Caco-2 (cell line): ENCODE results near the gene NCMAP. TPM values are rescaled to one million over a fixed set of nuclear protein-coding genes. Genes with fewer than 3 reads are reported as not detected.

ENCODE experiments used
- BruUV-seq: library from RNA; stranded (reverse); fragments of 400-500 nt; replicated peaks from 2 replicates; lab custom pipeline; 2021; lab: Mats Ljungman, UMichigan
- CTCF ChIA-PET: fragments of 300-600 bp; sonication (Branson Sonifier 250); formaldehyde crosslinking; loops from one replicate; lab custom pipeline; 2022; ENCODE audit warnings: antibody characterized with exemption; lab: Charles Lee
- POLR2A ChIA-PET: fragments of 300-600 bp; sonication (Branson Sonifier 250); formaldehyde crosslinking; loops from one replicate; lab custom pipeline; 2022; ENCODE audit warnings: antibody characterized with exemption; lab: Charles Lee
- DNase-seq, 2 experiments: peaks; one replicate each; pipeline versions ENCODE4 v3.0.0 to v3.0.0-alpha.2; 2020 to 2022
- H3K27me3 ChIP-seq: replicated peaks from 2 replicates; pipeline ENCODE4 v1.6.0; 2011; ENCODE audit warnings: low read length; ENCODE audit not compliant: control insufficient read depth, insufficient read depth
- H3K36me3 ChIP-seq: 2 replicates; pipeline ENCODE4 v1.5.1; 2011; ENCODE audit warnings: low read length; ENCODE audit not compliant: control insufficient read depth, insufficient read depth
- H3K4me1 ChIP-seq: fragments of 250-450 bp; sonication (Bioruptor Pico); 2 replicates; pipeline ENCODE4 v1.5.1; 2020; ENCODE audit warnings: mild to moderate bottlenecking
- H3K4me3 ChIP-seq: 2 replicates; pipeline ENCODE4 v1.5.1; 2011; ENCODE audit warnings: low read depth, mild to moderate bottlenecking, control low read depth, low read length
- H3K9me3 ChIP-seq: fragments of 250-450 bp; sonication (Bioruptor Pico); 2 replicates; pipeline ENCODE4 v1.5.1; 2020; ENCODE audit warnings: mild to moderate bottlenecking, moderate library complexity
- H3K27ac Mint-ChIP-seq: one replicate; pipeline ENCODE4 v1.8.0; 2022; ENCODE audit warnings: mixed read lengths; ENCODE audit not compliant: unreplicated experiment
- H3K27me3 Mint-ChIP-seq: one replicate; pipeline ENCODE4 v1.8.0; 2022; ENCODE audit warnings: mixed read lengths; ENCODE audit not compliant: insufficient read depth, unreplicated experiment
- H3K36me3 Mint-ChIP-seq: one replicate; pipeline ENCODE4 v1.8.0; 2022; ENCODE audit warnings: mild to moderate bottlenecking, mixed read lengths; ENCODE audit not compliant: insufficient read depth, unreplicated experiment
- H3K4me1 Mint-ChIP-seq: one replicate; pipeline ENCODE4 v1.8.0; 2022; ENCODE audit warnings: low read depth, mixed read lengths; ENCODE audit not compliant: unreplicated experiment
- H3K4me3 Mint-ChIP-seq: one replicate; pipeline ENCODE4 v1.8.0; 2022; ENCODE audit warnings: mild to moderate bottlenecking, moderate library complexity, mixed read lengths; ENCODE audit not compliant: unreplicated experiment
- H3K9me3 Mint-ChIP-seq: one replicate; pipeline ENCODE4 v1.8.0; 2022; ENCODE audit warnings: mixed read lengths; ENCODE audit not compliant: unreplicated experiment
- intact Hi-C: fragments of 100-400 bp; cut with micrococcal nuclease; formaldehyde crosslinking; loops from one replicate; pipeline ENCODE4 v1.10.0; 2022; ENCODE audit not compliant: unreplicated experiment
- total RNA-seq: library from RNA; stranded (reverse); gene quantifications from 2 replicates; pipeline ENCODE4 v1.2.3, GENCODE V29; 2022
- TF ChIP-seq, protein P1 (sequence below), 2 experiments: fragments of 200-600 bp in 1 of 2; IDR thresholded peaks; 1 replicate in 1 of 2; 2 replicates in 1 of 2; pipeline versions ENCODE4 v1.5.1 to v1.8.0; 2011 to 2022; ENCODE audit warnings: antibody characterized with exemption in 1 of 2, control low read depth in 1 of 2, inconsistent platforms in 1 of 2, low read depth in 1 of 2, low read length in 1 of 2, mild to moderate bottlenecking in 1 of 2, moderate library complexity in 1 of 2; ENCODE audit not compliant: insufficient read depth in 1 of 2, severe bottlenecking in 1 of 2, unreplicated experiment in 1 of 2

NCMAP gene
- total RNA-seq, 1 experiment from 2014 or later: 0.43 TPM

DNA sequence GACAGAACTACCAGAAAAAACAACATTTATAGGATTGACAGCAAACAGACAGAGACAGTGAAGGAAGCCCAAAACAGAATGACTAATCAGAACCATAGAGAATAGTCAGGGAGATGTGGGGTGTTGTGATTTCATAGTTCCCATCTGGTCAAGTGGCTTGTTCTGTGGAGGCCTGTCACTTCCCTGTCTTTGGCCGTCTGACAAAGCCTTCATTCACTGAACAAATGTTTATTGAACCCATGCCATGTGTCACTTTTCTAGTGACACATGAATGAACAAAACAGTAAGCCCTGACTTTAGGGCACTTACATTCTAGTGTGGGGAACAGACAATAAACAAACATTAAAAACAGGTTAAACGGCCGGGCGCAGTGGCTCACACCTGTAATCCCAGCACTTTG is 84.0 kb downstream of the NCMAP start:
- BruUV-seq: no TSS peak
- H3K27ac Mint-ChIP-seq: no peak overlapping the region
- intact Hi-C loops: loop anchor here (5.0 to 10.0 kb wide), 2 partner anchors 85 to 443 kb away; partner anchors contain the start of gene NCMAP
- no peaks in the 10 kb centered on the region for H3K36me3 ChIP-seq
- H3K27me3 ChIP-seq: no peaks in the 10 kb centered on the region
- H3K4me3 Mint-ChIP-seq: no peak overlapping the region
- peaks cover 15% of the 10 kb centered on the region for H3K4me1 Mint-ChIP-seq
- ChIA-PET CTCF (interaction anchor here (0.6 kb wide), 2 partner anchors 65 to 497 kb away, joined by 3 read pairs; partner anchors contain the start of gene IL22RA1), POLR2A (interaction anchor here (0.6 kb wide), 2 partner anchors 41 to 492 kb away, joined by 4 to 5 read pairs; no protein-coding TSS in a partner anchor)
- DNase-seq: no peak
- peaks cover 9% of the 10 kb centered on the region for H3K4me1 ChIP-seq
- H3K27me3 Mint-ChIP-seq: peaks cover 2% of the 10 kb centered on the region
- H3K9me3 Mint-ChIP-seq: no peaks in the 10 kb centered on the region
- no peak overlapping the region for H3K4me3 ChIP-seq
- TF ChIP-seq, protein P1, sequence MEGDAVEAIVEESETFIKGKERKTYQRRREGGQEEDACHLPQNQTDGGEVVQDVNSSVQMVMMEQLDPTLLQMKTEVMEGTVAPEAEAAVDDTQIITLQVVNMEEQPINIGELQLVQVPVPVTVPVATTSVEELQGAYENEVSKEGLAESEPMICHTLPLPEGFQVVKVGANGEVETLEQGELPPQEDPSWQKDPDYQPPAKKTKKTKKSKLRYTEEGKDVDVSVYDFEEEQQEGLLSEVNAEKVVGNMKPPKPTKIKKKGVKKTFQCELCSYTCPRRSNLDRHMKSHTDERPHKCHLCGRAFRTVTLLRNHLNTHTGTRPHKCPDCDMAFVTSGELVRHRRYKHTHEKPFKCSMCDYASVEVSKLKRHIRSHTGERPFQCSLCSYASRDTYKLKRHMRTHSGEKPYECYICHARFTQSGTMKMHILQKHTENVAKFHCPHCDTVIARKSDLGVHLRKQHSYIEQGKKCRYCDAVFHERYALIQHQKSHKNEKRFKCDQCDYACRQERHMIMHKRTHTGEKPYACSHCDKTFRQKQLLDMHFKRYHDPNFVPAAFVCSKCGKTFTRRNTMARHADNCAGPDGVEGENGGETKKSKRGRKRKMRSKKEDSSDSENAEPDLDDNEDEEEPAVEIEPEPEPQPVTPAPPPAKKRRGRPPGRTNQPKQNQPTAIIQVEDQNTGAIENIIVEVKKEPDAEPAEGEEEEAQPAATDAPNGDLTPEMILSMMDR (IDR thresholded peaks at IDR 0.05; ENCODE audit: insufficient read depth in 1 of 2, low read depth in 1 of 2, low read length in 1 of 2, severe bottlenecking in 1 of 2, unreplicated experiment in 1 of 2): no peak
- no peaks in the 10 kb centered on the region for H3K9me3 ChIP-seq
- H3K36me3 Mint-ChIP-seq: peaks cover 22% of the 10 kb centered on the region

DNA sequence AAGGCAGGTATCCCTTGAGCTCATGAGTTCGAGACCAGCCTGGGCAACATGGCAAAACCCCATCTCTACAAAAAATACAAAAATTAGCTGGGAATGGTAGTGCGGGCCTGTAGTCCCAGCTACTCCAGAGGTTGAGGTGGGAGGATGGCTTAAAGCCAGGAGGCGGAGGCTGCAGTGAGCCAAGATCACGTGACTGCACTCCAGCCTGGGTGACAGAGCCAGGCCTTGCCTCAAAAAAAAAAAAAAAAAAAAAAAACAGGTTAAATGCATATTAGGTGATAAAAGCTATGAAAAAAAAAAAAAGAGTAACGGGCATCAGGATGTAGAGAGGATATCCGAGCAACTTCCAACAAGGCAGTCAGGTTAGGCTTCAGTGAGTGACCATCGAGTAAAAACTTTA is 84.4 kb downstream of the NCMAP start:
- TF ChIP-seq, protein P1 (IDR thresholded peaks at IDR 0.05; ENCODE audit: insufficient read depth in 1 of 2, low read depth in 1 of 2, low read length in 1 of 2, severe bottlenecking in 1 of 2, unreplicated experiment in 1 of 2): no peak
- Mint-ChIP-seq H3K4me1 (peaks cover 18% of the 10 kb centered on the region), H3K36me3 (peaks cover 24% of the 10 kb centered on the region), H3K27me3 (peaks cover 2% of the 10 kb centered on the region), H3K9me3 (no peaks in the 10 kb centered on the region), H3K4me3 (no peak overlapping the region), H3K27ac (peak overlapping the region; percentile 88)
- no peak for DNase-seq
- CTCF ChIA-PET: interaction anchor here (0.6 kb wide), 2 partner anchors 65 to 498 kb away, joined by 3 read pairs; partner anchors contain the start of gene IL22RA1
- Histone ChIP-seq H3K4me1 (peaks cover 12% of the 10 kb centered on the region), H3K27me3 (no peaks in the 10 kb centered on the region), H3K4me3 (no peak overlapping the region), H3K9me3 (no peaks in the 10 kb centered on the region), H3K36me3 (no peaks in the 10 kb centered on the region)
- intact Hi-C loops: no loop called here
- POLR2A ChIA-PET: interaction anchor here (0.6 kb wide), 2 partner anchors 41 to 493 kb away, joined by 4 to 5 read pairs; no protein-coding TSS in a partner anchor
- no TSS peak for BruUV-seq

DNA sequence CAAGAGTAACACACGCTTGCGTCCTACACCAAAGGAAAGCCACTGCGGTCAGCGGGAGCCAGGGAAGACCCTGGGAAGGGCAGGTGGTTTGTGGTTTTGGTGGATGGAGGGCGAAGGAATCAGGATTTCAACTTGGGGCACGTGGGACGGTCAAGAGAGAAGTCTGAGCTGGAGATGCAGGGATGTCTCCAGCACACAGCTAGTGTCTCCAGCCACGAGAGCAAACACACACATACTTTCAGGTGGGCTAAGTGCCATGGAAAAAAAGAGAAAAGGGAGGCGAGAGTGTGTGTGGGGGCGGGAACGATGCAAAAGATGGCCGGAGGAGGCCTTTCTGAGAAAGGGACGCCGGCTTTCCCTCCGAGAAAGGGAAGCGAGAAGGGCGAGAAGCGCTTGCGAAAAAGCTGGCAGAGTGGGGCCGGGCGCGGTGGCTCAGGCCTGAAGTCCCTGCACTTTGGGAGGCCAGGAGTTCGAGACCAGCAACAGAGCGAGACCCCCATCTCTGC is 85.8 kb downstream of the NCMAP start:
- H3K36me3 Mint-ChIP-seq: peaks cover 38% of the 10 kb centered on the region
- CTCF ChIA-PET: interaction anchor here (0.5 to 0.7 kb wide), 2 partner anchors 226 to 491 kb away, joined by 3 read pairs; partner anchors contain the start of gene NIPAL3
- no TSS peak for BruUV-seq
- POLR2A ChIA-PET: no interaction called here
- peak overlapping the region; percentile 74 for H3K4me3 Mint-ChIP-seq
- no peaks in the 10 kb centered on the region for H3K9me3 ChIP-seq
- peaks cover 12% of the 10 kb centered on the region for H3K4me1 ChIP-seq
- H3K27me3 ChIP-seq: no peaks in the 10 kb centered on the region
- DNase-seq: no peak
- H3K36me3 ChIP-seq: no peaks in the 10 kb centered on the region
- peaks cover 18% of the 10 kb centered on the region for H3K4me1 Mint-ChIP-seq
- intact Hi-C loops: no loop called here
- peak overlapping the region; percentile 88 for H3K27ac Mint-ChIP-seq
- H3K4me3 ChIP-seq: peak overlapping the region; percentile 35
- no peaks in the 10 kb centered on the region for H3K9me3 Mint-ChIP-seq
- H3K27me3 Mint-ChIP-seq: peaks cover 2% of the 10 kb centered on the region
- TF ChIP-seq, protein P1 (IDR thresholded peaks at IDR 0.05; ENCODE audit: insufficient read depth in 1 of 2, low read depth in 1 of 2, low read length in 1 of 2, severe bottlenecking in 1 of 2, unreplicated experiment in 1 of 2): no peak
